Measurements from ENCODE around the gene KREMEN2. TPM values are rescaled to one million over a fixed set of nuclear protein-coding genes. Genes with fewer than 3 reads are reported as not detected.

The KREMEN2 gene
- total RNA-seq, 1 experiment from 2014 or later, result 7.5 TPM

DNA sequence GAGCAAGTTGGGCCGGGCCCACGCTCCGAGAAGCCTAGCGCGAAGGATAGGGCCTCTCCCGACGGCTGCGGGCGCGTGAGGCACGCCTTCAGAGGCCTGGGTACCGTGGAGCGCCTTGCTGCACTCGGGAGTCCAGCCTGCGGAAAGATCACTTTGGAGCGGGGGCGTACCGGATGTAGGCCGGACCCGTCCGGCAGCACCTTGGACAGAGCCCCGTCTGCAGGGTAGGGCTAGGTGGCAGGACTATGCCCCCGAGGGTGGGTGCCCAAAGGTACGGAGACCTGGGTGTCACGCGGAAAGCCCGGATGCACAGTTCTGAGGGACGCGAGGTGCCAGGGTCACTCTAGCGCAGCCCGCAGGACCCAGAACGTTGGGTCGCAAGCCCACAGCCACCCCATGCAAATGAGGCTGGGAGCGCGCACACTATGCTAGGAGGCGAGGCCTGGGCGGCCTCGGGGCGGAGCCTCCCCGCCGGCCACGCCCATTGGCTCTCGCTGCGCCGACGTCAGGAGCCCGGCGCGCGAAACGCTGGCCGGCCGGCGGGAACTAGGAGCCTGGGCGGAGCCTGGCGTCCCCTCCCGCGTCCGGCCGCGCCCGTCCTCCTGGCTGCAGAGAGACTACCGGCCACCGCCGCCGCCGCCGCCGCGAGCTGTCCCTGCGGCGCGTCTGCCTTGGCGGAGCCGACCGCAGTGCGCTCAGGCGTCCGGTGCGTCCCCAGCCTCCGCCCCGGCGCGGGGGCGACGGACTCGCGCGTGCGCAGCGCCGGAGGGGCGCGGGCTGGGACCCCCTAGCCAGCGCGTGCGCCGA, 4.9 kb downstream of the KREMEN2 start, which contains the start of gene PAQR4 (continued):
- TF ChIP-seq NFATC4 (CRISPR knock-in tag; IDR thresholded peaks at IDR 0.05), result no peak
- TF ChIP-seq TEAD1 (CRISPR knock-in tag; IDR thresholded peaks at IDR 0.05), result peak; percentile 86
- TF ChIP-seq TCF7 (CRISPR knock-in tag; IDR thresholded peaks at IDR 0.05; ENCODE audit: low read depth), result peak; percentile 64
- TF ChIP-seq NFYB (CRISPR knock-in tag; conservative IDR thresholded peaks at IDR 0.05; ENCODE audit: low read depth), result peak; percentile 71; the same call in 1 of the 2 replicates
- TF ChIP-seq, protein P1, sequence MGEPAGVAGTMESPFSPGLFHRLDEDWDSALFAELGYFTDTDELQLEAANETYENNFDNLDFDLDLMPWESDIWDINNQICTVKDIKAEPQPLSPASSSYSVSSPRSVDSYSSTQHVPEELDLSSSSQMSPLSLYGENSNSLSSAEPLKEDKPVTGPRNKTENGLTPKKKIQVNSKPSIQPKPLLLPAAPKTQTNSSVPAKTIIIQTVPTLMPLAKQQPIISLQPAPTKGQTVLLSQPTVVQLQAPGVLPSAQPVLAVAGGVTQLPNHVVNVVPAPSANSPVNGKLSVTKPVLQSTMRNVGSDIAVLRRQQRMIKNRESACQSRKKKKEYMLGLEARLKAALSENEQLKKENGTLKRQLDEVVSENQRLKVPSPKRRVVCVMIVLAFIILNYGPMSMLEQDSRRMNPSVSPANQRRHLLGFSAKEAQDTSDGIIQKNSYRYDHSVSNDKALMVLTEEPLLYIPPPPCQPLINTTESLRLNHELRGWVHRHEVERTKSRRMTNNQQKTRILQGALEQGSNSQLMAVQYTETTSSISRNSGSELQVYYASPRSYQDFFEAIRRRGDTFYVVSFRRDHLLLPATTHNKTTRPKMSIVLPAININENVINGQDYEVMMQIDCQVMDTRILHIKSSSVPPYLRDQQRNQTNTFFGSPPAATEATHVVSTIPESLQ (CRISPR knock-in tag; IDR thresholded peaks at IDR 0.05), result no peak
- TF ChIP-seq, protein P2, sequence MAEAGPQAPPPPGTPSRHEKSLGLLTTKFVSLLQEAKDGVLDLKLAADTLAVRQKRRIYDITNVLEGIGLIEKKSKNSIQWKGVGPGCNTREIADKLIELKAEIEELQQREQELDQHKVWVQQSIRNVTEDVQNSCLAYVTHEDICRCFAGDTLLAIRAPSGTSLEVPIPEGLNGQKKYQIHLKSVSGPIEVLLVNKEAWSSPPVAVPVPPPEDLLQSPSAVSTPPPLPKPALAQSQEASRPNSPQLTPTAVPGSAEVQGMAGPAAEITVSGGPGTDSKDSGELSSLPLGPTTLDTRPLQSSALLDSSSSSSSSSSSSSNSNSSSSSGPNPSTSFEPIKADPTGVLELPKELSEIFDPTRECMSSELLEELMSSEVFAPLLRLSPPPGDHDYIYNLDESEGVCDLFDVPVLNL (CRISPR knock-in tag; IDR thresholded peaks at IDR 0.05; ENCODE audit: borderline replicate concordance, low read depth), result peak; percentile 92
- no peak for TF ChIP-seq GTF2I (CRISPR knock-in tag; conservative IDR thresholded peaks at IDR 0.05)
- TF ChIP-seq, protein P3, sequence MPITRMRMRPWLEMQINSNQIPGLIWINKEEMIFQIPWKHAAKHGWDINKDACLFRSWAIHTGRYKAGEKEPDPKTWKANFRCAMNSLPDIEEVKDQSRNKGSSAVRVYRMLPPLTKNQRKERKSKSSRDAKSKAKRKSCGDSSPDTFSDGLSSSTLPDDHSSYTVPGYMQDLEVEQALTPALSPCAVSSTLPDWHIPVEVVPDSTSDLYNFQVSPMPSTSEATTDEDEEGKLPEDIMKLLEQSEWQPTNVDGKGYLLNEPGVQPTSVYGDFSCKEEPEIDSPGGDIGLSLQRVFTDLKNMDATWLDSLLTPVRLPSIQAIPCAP (CRISPR knock-in tag; IDR thresholded peaks at IDR 0.05), result peak; percentile 91
- TF ChIP-seq ESRRA (CRISPR knock-in tag; IDR thresholded peaks at IDR 0.05; ENCODE audit: borderline replicate concordance), result peak; percentile 94
- TF ChIP-seq ZNF423 (CRISPR knock-in tag; IDR thresholded peaks at IDR 0.05), result no peak
- TF ChIP-seq, protein P4, sequence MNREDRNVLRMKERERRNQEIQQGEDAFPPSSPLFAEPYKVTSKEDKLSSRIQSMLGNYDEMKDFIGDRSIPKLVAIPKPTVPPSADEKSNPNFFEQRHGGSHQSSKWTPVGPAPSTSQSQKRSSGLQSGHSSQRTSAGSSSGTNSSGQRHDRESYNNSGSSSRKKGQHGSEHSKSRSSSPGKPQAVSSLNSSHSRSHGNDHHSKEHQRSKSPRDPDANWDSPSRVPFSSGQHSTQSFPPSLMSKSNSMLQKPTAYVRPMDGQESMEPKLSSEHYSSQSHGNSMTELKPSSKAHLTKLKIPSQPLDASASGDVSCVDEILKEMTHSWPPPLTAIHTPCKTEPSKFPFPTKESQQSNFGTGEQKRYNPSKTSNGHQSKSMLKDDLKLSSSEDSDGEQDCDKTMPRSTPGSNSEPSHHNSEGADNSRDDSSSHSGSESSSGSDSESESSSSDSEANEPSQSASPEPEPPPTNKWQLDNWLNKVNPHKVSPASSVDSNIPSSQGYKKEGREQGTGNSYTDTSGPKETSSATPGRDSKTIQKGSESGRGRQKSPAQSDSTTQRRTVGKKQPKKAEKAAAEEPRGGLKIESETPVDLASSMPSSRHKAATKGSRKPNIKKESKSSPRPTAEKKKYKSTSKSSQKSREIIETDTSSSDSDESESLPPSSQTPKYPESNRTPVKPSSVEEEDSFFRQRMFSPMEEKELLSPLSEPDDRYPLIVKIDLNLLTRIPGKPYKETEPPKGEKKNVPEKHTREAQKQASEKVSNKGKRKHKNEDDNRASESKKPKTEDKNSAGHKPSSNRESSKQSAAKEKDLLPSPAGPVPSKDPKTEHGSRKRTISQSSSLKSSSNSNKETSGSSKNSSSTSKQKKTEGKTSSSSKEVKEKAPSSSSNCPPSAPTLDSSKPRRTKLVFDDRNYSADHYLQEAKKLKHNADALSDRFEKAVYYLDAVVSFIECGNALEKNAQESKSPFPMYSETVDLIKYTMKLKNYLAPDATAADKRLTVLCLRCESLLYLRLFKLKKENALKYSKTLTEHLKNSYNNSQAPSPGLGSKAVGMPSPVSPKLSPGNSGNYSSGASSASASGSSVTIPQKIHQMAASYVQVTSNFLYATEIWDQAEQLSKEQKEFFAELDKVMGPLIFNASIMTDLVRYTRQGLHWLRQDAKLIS (CRISPR knock-in tag; IDR thresholded peaks at IDR 0.05; ENCODE audit: borderline replicate concordance), result no peak
- TF ChIP-seq, protein P5, sequence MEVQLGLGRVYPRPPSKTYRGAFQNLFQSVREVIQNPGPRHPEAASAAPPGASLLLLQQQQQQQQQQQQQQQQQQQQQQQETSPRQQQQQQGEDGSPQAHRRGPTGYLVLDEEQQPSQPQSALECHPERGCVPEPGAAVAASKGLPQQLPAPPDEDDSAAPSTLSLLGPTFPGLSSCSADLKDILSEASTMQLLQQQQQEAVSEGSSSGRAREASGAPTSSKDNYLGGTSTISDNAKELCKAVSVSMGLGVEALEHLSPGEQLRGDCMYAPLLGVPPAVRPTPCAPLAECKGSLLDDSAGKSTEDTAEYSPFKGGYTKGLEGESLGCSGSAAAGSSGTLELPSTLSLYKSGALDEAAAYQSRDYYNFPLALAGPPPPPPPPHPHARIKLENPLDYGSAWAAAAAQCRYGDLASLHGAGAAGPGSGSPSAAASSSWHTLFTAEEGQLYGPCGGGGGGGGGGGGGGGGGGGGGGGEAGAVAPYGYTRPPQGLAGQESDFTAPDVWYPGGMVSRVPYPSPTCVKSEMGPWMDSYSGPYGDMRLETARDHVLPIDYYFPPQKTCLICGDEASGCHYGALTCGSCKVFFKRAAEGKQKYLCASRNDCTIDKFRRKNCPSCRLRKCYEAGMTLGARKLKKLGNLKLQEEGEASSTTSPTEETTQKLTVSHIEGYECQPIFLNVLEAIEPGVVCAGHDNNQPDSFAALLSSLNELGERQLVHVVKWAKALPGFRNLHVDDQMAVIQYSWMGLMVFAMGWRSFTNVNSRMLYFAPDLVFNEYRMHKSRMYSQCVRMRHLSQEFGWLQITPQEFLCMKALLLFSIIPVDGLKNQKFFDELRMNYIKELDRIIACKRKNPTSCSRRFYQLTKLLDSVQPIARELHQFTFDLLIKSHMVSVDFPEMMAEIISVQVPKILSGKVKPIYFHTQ (CRISPR knock-in tag; IDR thresholded peaks at IDR 0.05), result no peak
- TF ChIP-seq NR2C2 (CRISPR knock-in tag; IDR thresholded peaks at IDR 0.05), result 0 out of 2 replicates have a peak, but pooled peaks have one; percentile 29
- TF ChIP-seq, protein P6, sequence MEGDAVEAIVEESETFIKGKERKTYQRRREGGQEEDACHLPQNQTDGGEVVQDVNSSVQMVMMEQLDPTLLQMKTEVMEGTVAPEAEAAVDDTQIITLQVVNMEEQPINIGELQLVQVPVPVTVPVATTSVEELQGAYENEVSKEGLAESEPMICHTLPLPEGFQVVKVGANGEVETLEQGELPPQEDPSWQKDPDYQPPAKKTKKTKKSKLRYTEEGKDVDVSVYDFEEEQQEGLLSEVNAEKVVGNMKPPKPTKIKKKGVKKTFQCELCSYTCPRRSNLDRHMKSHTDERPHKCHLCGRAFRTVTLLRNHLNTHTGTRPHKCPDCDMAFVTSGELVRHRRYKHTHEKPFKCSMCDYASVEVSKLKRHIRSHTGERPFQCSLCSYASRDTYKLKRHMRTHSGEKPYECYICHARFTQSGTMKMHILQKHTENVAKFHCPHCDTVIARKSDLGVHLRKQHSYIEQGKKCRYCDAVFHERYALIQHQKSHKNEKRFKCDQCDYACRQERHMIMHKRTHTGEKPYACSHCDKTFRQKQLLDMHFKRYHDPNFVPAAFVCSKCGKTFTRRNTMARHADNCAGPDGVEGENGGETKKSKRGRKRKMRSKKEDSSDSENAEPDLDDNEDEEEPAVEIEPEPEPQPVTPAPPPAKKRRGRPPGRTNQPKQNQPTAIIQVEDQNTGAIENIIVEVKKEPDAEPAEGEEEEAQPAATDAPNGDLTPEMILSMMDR (IDR thresholded peaks at IDR 0.05), result no peak
- no peak for TF ChIP-seq HMGA2 (CRISPR knock-in tag; IDR thresholded peaks at IDR 0.05)
- no peak for TF ChIP-seq RORB (CRISPR knock-in tag; IDR thresholded peaks at IDR 0.05)
- TF ChIP-seq NR1H2 (CRISPR knock-in tag; IDR thresholded peaks at IDR 0.05), result no peak
- TF ChIP-seq, protein P7, sequence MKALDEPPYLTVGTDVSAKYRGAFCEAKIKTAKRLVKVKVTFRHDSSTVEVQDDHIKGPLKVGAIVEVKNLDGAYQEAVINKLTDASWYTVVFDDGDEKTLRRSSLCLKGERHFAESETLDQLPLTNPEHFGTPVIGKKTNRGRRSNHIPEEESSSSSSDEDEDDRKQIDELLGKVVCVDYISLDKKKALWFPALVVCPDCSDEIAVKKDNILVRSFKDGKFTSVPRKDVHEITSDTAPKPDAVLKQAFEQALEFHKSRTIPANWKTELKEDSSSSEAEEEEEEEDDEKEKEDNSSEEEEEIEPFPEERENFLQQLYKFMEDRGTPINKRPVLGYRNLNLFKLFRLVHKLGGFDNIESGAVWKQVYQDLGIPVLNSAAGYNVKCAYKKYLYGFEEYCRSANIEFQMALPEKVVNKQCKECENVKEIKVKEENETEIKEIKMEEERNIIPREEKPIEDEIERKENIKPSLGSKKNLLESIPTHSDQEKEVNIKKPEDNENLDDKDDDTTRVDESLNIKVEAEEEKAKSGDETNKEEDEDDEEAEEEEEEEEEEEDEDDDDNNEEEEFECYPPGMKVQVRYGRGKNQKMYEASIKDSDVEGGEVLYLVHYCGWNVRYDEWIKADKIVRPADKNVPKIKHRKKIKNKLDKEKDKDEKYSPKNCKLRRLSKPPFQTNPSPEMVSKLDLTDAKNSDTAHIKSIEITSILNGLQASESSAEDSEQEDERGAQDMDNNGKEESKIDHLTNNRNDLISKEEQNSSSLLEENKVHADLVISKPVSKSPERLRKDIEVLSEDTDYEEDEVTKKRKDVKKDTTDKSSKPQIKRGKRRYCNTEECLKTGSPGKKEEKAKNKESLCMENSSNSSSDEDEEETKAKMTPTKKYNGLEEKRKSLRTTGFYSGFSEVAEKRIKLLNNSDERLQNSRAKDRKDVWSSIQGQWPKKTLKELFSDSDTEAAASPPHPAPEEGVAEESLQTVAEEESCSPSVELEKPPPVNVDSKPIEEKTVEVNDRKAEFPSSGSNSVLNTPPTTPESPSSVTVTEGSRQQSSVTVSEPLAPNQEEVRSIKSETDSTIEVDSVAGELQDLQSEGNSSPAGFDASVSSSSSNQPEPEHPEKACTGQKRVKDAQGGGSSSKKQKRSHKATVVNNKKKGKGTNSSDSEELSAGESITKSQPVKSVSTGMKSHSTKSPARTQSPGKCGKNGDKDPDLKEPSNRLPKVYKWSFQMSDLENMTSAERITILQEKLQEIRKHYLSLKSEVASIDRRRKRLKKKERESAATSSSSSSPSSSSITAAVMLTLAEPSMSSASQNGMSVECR (CRISPR knock-in tag; IDR thresholded peaks at IDR 0.05; ENCODE audit: borderline replicate concordance), result peak; percentile 98
- peak; percentile 84; the same call in 1 of the 2 replicates for TF ChIP-seq SMAD3 (CRISPR knock-in tag; IDR thresholded peaks at IDR 0.05; ENCODE audit: borderline replicate concordance)
- TF ChIP-seq FOXK1 (CRISPR knock-in tag; IDR thresholded peaks at IDR 0.05), result peak; percentile 90
